HG03432 (cell line): ENCODE data around the gene PLAC8.
"Not testable (repeated sequence)": the region's sequence is repeated elsewhere in the genome, so short reads cannot be mapped to it uniquely, and the experiment has no call there.

Experiments used
- ATAC-seq: cut with Tn5 transposase; IDR thresholded peaks from one replicate; pipeline ENCODE4 v1.9.1; 2021; ENCODE audit warnings: mild to moderate bottlenecking, moderate library complexity; ENCODE audit not compliant: unreplicated experiment

PLAC8 gene

DNA sequence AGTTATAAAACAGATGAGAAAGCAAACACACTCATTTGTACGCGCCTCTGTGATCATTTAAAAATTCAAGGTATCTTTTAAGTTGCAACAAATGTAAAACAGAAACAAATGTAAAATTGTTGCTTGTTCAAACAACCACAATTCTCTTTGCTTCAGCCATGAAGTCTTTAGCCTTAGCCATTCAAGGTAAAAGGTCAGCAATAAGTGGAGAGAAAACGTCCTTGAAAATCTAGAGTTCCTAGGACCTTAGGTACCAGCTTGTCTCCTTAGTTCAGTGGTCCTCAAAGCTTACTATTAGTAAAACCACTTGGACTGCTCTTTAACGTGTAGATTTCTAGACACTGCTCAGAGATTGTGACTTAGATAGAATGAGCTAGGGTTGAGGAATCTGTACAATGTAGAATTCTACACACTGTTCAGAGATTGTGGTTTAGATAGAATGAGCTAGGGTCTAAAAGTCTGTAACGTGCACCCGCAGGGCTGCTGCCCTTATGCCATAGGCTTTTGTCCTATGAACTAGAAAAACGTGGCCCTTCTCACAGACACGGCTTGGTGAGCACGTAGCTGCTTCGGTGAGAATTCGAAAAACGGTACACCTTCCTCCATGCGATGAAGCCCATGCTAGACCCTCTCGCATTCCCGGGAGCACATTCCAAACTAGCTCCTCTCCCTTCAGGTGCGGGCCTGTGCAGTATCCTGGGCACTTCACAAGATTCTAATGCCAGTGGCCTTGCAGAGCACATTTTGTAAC, 1.7 kb downstream of the PLAC8 start:
- ATAC-seq, result no peak

DNA sequence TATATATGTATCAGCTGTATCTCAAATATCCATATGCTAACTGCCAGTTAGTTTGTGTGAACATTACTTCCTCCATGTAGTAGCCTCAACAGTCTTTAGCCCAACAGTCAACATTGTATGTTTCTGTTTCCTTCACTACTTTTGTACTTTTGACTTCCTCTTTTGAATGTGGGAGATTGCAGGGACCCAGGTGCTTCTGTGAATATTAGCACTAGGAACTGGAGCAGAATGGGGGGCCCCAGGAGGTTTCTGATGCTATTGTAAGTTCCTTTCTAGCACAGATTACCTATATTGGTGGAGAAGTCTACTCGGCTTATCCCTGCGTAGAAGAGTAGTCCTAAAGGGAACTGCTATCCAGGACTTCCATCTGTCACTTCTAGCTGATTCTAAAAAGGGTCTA, 2.3 kb downstream of the PLAC8 start:
- peak; percentile 39 for ATAC-seq

DNA sequence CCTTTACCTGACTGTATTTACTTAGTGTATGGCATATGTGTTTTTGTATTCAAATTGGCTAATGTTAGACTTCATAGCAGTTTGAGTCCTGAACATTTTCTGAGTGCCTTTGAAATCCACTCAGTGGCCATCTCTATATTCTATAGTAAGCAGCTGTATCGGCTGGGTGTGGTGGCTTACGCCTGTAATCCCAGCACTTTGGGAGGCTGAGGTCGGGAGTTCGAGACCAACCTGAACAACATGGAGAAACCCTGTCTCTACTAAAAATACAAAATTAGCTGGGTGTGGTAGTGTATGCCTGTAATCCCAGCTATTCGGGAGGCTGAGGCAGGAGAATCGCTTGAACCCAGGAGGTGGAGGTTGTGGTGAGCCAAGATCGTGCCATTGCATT, 2.8 kb downstream of the PLAC8 start:
- not testable (repeated sequence) for ATAC-seq

DNA sequence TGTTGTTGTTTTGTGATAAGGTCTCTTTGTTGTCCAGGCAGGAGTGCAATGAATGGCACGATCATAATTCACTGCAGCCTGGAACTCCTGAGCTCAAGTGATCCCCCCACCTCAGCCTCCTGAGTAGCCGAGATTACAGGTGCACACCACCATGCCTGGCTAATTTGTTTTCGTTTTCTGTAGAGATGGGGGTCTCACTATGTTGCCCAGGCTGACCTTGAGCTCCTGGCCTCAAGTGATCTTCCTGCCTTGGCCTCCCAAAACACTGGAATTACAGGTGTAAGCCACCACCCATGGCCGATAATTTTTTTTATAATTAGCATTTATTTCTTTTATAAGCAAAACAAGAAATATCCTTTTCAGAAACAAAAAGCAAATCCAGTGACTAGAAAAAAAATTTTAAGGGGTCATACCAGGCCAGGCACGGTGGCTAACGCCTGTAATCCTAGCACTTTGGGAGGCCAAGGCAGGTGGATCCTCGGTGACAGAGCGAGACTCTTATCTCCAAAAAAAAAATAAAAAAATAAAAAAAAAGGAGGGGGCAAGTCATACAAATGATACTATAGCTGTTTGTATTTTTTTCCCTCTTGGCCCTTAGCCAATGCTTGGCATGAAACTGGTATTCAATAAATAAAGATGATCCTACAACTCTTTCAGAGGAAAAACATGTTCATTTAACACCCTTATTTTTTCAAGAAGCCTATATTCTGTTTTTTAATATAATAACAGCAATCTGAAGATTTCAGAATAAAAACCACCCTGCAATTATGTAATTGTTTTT, 3.4 kb downstream of the PLAC8 start:
- no peak for ATAC-seq

DNA sequence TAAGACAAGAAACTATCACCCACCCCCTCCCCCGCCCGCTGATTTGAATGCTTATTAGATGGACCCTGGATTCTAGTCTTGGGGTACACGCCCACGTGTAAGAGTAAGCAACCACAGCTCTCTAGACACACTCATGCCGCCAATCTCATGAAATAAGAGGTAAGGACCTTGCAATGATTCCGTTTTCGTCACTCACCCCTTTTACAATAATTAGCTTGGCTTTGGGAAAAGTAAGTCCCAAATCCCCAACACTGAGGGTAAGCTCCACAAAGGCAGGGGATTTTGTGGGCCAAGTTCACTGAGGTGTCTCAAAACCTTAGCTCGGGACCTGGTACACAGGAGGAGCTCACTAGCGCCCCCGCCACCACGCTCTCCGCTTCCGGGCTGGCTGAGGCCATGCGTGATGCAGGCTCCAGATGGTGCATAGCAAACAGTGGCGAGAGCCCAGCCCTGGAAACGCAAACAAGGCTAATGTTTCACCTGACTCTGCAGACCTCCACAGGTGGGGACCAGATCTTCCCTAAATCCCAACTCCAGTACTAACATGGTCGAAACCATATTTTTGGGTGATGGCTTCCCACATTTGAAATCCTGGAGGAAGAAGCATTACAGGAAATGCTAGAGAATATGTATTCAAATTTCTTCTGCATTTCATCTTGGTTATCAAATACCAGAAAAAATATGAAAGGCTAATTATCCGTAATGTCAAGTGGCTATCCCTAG, 4.1 kb downstream of the PLAC8 start:
- peak; percentile 76 for ATAC-seq

DNA sequence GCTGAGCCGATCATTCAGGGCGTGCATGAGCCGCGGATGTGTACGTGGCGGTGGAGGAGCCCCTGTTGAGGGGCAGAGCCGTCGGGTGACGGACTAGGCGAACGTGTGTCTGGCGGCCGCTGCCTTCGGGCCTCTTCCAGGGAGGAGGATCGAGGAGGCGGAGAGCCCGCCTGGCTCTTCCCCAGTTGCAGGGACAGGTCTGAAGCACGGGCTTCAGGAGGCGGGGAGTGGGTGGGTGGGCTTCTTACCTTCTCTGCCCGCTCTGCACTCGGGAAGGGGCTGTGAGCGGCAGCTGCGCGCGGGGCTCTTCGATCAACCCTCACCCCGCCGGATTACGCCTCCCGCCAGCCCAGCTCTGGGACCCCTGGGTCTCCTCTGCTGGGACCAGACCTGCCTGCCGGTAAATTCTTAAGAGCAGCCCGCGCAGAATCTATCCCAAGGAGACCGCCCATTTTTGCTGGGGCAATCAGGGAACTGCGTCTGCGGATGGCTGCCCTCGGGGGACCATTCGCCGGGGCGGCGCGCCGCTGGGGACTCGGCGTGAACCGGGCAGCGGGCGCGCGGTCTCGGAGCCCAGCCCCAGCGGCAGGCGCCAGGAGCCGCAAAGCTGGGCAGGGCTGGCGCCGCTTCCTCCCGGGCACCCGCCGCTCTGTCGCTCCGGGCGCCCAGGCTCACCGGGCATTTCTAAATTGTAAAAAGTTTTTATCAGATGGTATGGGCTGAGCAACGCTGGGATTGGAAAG, 4.9 kb downstream of the PLAC8 start:
- peak; percentile 25 for ATAC-seq

DNA sequence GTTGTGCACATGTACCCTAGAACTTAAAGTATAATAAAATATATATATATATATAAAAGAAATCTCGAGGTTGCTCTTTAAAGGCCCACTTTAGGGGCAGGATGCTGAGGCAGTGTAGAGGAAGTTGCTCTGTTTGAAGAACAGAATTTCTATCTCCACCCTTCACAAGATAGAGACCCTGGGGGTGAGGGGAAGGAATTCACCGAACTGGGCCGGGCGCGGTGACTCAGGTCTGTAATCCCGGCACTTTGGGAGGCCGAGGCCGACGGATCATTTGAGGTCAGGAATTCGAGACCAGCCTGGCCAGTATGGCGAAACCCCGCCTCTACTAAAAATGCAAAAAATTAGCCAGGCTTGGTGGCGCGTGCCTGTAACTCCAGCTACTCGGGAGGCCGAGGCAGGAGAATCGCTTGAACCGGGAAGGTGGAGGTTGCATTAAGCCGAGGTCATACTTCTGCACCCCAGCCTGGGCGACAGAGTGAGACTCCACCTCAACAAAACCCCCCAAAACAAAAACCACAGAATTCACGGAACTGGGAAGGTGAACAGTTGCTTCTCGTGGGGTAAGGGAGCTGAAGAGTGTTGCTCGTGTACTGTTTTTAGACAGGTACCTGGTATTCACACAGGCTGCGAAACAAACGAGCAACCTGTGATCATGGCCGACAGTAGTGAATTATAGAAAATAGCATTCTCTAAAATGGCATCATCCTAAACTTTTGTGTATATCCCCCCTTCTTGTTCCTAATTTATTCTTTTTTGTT, 6.2 kb downstream of the PLAC8 start:
- ATAC-seq, result no peak

DNA sequence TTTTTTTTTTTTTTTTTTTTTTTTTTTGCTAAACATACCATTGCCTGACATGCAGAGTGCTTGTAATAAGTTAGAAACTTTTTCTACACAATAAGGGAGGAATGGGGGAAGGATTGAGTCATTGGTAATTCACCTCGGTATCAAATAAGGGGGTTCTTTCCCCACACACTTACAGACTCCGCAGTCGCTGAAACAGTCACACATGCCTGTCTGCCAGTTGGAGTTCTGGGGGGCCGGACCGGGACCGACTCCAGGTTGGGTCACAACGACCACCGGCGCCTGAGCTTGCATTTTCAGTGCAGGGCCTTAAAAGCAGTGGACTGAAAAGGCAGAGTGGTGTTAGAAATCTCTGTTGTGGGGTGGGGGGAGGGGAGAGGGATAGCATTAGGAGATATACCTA, 6.9 kb downstream of the PLAC8 start:
- ATAC-seq, result no peak

DNA sequence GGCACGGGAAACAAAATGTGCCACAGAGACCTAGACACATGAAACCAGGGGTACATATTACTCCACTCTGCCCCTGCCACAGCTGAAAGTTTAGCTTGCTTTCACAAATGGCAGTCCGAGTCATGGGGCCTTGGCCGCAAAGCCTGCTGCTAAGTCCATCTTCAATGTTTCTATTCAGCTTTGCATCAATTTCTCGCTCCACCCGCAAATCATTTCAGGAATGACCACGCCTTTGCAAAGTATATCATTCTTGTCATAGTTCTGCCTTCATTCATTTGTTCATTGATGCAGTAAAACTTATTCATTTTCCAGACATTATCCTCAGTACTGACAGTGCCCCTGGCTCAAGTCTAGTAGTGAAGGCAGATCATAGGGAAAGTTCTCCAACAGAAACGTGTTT, 9.5 kb downstream of the PLAC8 start:
- no peak for ATAC-seq

DNA sequence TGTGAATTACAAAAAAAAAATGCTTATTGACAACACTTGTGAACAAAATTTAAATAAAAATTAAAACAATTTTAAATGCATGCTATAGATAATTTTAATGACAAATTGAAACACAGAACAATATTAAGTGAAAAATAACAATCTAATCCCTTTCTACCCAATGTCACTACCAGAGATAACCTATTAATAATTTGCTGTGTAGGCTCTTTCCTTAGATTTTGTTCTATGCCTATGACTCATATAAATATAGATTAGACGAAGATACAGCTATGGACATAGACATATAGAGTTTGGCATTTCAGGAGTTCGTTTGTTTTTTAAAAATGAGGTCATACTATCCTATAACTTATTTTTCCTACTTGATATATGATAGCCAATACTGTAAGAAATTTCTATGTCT, 18.1 kb downstream of the PLAC8 start:
- no peak for ATAC-seq

DNA sequence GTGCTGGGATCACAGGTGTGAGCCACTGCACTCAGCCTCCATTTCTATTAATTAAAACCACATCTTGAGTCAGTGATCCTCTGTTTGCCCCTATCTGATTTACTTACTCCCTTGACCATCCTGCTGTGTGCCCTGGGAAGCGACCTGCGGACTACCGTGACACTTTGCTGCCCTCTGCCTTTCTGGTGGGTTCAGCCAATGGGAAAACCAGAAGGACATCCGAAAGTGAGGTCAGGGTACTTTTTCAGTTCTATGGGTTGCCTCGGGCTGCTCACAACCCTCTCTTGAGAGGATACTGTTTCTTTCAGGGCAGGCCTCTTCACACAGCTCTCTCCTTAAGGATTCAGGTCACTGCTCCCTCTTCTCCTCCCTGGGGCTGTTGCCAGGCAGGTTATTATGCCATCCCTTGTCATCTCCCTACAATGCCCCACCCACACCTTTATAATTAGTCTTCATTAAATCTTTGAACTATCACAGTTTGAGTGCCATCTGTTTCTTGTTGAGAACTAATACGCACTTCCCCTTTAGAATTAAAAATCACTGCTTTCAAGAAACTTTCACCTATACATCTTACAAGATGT, 21.4 kb downstream of the PLAC8 start:
- ATAC-seq, result no peak

DNA sequence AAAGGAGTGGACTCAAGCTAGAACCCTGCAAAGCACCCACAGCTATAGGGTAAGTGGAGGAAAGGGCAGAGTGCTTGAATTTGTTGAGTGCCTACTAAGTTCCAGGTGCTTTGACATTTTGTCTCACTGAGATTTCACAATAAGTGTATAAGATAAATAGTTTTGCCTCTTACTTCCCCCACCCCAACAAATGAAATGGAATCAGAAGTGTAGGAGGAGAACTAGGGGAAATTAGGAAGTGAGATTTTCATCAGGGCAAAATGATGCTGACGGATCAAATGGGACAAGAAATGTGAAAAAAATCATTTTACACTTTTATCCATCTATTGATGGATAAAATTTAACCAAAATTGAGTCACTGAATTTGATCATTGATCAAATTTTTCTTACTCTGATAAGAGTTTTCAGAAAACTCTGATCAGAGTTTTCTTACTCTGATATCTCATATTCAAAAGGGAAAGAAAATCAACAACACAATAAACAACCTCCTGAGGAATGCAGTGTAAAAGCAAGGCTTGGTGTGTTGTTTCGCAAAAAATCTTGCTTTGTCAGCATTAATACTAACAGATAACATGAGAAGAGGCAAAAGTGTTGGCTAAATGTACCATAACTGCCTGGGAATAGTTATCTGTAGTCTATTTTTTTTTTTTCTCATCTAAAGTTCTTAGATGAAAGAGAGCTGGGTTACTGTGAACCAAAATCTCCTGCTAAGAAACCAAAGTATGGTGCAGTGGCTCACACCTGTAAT, 24.9 kb downstream of the PLAC8 start:
- ATAC-seq, result no peak

DNA sequence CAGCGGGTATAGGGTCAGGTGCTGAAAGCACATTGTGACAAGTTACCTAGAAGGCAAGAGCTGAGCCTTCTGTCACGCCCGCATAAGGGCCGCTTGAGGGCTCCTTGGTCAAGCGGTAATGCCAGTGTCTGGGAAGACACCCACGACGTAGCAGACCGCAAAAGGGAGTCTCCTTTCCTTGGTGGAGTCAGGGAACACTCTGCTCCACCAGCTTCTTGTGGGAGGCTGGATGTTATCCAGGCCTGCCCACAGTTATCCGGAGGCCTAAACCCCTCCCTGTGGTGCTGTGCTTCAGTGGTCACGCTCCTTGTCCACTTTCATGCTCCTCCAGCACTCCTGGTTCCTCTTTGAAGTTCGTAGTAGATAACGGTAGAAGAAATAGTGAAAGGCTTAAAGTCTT, 29.6 kb downstream of the PLAC8 start:
- not testable (repeated sequence) for ATAC-seq

DNA sequence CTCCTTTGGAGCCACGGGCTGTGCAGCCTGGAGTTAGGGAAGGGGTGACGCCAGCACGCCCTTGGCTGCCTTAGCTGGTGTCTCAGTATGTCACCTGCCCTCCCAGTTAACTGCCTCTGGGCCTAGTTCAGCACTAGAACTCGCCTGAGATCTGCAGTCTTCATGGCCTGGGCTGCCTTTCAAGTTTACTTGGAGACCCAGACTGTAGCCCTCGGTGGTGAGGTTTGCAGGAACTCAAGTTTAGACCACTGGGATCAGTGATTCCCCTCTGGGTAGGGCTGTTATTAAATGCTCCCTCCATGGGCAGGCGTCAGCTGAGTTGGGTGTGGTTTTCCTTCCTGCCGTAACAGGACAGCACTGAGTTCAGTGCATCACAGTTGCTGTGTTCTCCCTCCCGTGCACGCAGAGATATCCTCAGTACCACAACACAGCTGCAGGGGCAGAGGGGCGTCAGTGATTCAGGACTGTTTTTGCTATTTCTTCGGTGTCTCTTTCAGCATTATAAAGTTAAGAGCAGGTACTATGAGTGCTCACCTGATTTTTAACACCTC, 30.5 kb downstream of the PLAC8 start:
- ATAC-seq, result peak; percentile 58

DNA sequence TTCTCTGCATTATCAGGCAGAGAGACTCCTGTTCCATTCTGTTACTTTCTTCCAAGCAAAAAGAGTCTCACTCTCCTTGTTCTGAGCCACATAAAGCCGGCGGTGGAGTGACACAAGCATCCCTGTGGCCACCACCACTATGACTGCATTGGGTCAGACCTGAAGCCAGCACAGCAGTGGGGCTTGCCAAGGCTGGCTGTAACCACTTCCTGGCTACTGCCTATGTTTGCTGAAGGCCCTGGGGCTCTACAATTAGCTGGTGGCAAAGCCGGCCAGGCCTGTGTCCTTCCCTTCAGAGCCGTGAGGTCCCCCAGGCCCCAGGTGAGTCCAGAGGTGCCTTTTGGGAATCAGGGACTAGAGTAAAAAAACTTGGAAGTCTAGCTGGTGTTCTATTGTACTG, 31.8 kb downstream of the PLAC8 start:
- ATAC-seq, result no peak

DNA sequence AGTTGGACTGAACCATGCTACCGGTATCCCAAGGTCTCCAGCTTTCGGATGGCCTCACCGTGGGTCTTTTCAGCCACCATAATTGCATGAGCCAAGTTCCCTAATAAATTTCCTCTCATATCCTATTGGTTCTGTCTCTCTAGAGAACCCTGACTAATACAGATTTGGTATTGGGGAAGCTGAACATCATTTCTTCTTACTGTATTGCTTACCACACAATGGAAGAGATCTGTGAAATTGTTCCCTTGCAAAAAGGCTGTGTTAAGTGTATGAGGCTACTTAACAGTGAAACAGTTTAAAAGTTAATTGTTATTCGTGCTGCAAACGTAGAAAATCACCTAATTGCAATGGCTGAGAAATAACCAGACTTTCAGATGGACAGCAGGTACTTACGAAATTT, 34.0 kb downstream of the PLAC8 start:
- no peak for ATAC-seq

DNA sequence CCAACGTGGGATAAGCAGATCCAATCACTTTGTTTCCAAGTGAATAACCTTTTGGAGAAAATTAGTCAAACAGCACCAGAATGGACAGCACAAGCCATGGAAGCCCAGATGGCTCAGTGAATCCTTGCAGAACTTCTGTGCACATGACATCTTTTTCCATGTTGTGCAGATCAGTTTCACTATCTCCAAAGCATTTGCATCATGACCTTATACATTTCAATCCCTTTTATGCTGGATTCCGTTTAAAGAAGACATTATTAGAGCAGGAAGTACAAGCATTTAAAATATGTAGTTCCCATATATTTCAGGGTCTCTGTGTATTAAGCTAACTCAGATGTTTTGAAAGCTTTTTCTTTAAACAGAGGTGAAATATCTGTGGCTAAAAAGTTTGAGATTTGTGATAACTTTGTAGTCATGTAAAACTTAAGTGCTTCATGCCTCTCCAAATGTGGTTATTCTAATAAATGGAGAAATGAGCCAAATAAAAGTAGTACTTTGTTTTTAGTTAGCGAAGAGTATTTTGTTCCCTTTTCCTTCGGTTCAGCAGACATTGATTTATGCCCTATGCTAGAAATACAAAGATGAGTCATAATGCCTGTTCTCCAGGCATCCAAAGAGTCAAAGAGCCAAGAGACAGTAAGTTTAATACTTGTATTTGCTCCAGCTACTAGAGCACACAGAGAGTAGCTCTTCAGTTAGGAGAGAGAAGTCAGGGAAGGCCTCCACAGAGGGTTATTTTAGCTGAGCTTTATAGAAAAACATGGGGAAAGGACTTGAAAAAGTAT, 39.0 kb downstream of the PLAC8 start:
- ATAC-seq, result no peak

DNA sequence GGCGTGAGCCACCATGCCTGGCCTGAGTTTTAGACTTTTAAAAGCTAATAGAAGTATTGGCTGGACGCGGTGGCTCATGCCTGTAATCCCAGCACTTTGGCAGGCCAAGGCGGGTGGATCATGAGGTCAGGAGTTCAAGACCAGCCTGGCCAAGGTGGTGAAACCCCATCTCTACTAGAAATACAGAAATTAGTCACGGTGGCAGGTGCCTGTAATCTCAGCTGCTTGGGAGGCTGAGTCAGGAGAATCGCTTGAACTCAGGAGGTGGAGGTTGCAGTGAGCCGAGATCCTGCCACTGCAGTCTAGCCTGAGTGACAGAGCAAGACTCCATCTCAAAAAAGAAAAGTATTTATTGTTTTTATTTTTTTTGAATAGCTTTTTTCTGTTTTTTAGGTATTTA, 39.7 kb downstream of the PLAC8 start:
- ATAC-seq, result peak; percentile 57
